ENCODE results near the gene TRIM63. TPM values are rescaled to one million over a fixed set of nuclear protein-coding genes. Genes with fewer than 3 reads are reported as not detected.

The TRIM63 gene
- total and polyA plus RNA-seq, 4 donors, result not detected

DNA sequence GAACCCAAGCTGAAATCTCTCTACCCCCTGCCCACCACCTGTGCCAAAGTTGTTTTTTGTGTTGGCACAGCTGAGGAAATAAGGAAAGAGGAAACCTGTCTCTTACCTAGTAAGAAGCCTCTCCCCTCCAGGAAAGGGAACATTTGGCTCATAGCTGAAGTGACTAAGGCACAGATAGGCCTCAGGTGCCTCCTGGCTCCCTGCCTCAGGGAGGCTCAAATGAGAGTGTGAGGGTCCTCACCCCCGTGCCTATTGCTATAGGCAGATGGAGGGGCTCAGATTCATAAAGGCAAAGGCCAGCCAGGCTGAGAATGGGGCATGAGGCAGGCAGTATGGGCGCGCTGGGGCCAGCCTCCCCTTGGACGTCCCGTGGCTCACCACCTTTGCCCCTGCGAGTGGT, 29.0 kb downstream of the TRIM63 start:
- Histone ChIP-seq H3K4me3 (ENCODE audit: low read depth, low read length) (no peak overlapping the region), H3K4me1 (ENCODE audit: control insufficient read depth, insufficient read depth, low read length) (peaks cover 25% of the 10 kb centered on the region), H3K9me3 (ENCODE audit: control insufficient read depth, insufficient read depth, low read length) (no peaks in the 10 kb centered on the region), H3K36me3 (ENCODE audit: control insufficient read depth, insufficient read depth, low read length) (no peaks in the 10 kb centered on the region), H3K27ac (ENCODE audit: low read depth, low read length) (no peak overlapping the region), H3K27me3 (ENCODE audit: control insufficient read depth, insufficient read depth, low read length) (peaks cover under 1% of the 10 kb centered on the region)
- WGBS (ENCODE audit: insufficient coverage), result 87% methylated on average over 6 of the region's 6 CpGs
- no peak for DNase-seq (ENCODE audit: low read depth in 4 of 6, low spot score in 6 of 6)

DNA sequence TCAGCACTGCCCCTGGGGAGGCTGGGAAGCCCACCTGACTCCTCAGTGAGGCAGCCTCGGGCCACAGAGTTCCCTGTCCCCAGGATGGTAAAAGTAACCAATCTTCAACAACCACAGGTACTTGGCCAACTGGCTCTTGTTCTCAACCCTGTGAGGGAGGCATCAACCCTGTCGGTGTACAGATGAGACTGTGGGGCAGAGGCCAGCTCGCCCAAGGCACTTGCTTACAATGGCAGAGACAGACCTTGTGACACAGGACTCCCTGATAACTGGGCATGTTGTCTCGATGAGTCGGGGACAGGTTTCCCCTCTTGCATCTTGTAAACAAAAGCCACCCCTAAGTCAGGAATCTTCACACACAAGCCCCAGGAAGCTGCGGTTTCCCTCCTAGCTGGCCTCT, 29.5 kb downstream of the TRIM63 start:
- Histone ChIP-seq H3K36me3 (ENCODE audit: control insufficient read depth, insufficient read depth, low read length) (no peaks in the 10 kb centered on the region), H3K27ac (ENCODE audit: low read depth, low read length) (no peak overlapping the region), H3K4me3 (ENCODE audit: low read depth, low read length) (no peak overlapping the region), H3K9me3 (ENCODE audit: control insufficient read depth, insufficient read depth, low read length) (no peaks in the 10 kb centered on the region), H3K4me1 (ENCODE audit: control insufficient read depth, insufficient read depth, low read length) (peaks cover 25% of the 10 kb centered on the region), H3K27me3 (ENCODE audit: control insufficient read depth, insufficient read depth, low read length) (no peaks in the 10 kb centered on the region)
- DNase-seq (ENCODE audit: low read depth in 4 of 6, low spot score in 6 of 6), result no peak
- WGBS (ENCODE audit: insufficient coverage), result 81% methylated on average over 6 of the region's 6 CpGs

DNA sequence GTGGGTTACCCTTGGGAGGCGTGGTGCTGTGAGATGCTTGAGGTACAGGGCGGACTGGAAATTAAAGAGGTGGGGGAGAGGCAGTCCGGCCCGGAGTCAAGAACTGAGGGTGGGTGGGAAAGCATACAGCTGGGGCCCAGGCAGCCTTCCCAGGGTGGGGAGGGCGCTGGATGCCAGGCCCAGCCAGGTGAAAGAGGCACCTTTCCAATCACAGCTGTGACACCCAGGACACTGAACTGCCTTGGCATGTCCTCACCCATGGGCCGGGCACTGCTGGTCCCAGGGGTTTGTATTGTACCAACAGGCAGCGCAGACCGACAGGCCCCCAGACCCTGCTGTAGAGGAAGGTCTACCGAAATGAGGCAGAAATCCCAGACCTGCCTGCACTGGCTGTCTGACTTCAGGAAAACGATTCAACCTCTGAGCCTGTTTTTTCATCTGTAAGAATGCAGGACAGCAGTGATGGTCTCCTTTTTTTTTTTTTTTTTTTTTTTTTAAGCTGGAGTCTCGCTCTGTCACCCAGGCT, 30.6 kb downstream of the TRIM63 start:
- DNase-seq (ENCODE audit: low read depth in 4 of 6, low spot score in 6 of 6), result no peak
- Histone ChIP-seq H3K27ac (ENCODE audit: low read depth, low read length) (no peak overlapping the region), H3K36me3 (ENCODE audit: control insufficient read depth, insufficient read depth, low read length) (no peaks in the 10 kb centered on the region), H3K4me3 (ENCODE audit: low read depth, low read length) (no peak overlapping the region), H3K9me3 (ENCODE audit: control insufficient read depth, insufficient read depth, low read length) (no peaks in the 10 kb centered on the region), H3K27me3 (ENCODE audit: control insufficient read depth, insufficient read depth, low read length) (no peaks in the 10 kb centered on the region), H3K4me1 (ENCODE audit: control insufficient read depth, insufficient read depth, low read length) (peaks cover 25% of the 10 kb centered on the region)
- 91% methylated on average over 8 of the region's 11 CpGs for WGBS (ENCODE audit: insufficient coverage)

DNA sequence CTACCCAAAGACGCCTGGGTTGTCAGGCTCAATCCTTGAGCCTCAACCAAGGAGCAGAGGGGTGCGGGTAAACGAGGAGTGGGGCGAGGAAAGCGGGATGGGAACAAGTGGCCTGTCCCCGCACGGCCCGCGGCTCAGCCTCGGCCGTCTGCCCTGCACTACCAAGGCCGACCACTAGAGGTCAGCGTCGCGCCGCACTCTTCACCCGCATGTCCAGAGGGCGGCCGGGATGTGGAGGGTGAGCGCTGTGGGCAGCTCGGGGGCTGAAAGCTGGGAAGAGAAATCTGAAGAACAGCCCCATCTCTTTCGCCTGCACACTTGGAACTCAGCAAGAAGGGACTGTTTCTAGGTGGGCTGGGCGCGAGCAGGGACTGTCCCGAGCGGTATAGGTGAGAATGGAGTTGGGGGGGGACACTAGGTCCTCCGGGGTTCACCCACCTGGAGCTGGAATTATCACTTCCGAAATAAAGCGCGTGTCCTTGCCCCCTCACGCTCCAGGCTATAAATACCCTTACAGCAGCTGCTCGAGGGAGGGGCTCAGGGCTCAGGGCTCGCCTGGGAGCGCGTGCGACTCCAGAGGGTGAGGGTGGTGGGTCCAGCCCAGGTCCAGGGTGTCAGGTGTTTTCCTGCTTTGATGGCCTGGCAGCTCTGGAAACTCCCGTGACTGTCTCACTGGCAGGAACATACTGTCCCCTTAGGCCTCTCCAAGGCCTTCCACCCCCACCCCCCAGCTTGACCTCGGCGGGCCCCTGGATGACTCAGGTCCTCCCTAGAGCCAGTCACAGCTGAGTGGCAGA, 31.3 kb downstream of the TRIM63 start:
- H3K27ac ChIP-seq (ENCODE audit: low read depth, low read length), result peak overlapping the region; percentile 90
- WGBS (ENCODE audit: insufficient coverage), result 11% methylated on average over 32 of the region's 39 CpGs

DNA sequence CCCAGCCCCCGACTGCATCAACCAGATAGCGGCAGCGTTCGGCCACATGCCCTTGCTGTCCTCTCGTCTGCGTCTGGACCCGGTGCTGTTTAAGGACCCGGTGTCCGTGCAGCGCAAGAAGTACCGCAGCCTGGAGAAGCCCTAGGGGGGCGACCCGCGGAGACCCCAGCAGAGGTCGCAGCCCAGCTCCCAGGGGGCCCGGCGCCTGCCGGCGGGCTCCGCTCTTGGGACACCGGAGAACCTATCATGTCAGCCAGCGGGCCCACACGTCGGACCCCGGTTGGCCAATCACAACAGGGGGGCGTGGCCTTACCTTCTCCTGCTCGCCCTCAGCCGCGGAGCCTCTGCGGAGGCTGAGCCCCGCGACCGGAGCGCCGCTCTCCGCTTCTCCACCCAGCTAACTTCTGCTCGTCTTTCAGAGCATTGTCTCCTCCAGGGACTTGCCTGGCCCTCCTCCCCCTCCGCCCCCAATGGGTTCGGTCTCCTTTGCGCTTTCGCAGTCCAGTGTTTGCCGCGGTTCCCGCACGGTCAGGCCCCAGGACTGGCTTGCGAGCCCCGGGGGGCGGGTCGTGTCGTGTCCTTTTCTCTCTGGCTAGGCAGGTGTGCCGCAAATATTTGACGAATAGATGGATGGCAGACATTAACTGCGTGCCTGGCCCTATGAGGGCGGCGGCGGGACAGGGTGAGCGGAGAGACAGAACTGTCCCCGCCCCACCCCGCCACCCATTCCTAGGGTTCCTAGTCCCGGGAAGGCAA, 32.0 kb downstream of the TRIM63 start:
- WGBS (ENCODE audit: insufficient coverage), result 0% methylated on average over 59 of the region's 60 CpGs
- Histone ChIP-seq H3K4me3 (ENCODE audit: low read depth, low read length) (peak overlapping the region; percentile 96), H3K27me3 (ENCODE audit: control insufficient read depth, insufficient read depth, low read length) (no peaks in the 10 kb centered on the region), H3K4me1 (ENCODE audit: control insufficient read depth, insufficient read depth, low read length) (peaks cover 25% of the 10 kb centered on the region), H3K36me3 (ENCODE audit: control insufficient read depth, insufficient read depth, low read length) (peaks cover 10% of the 10 kb centered on the region), H3K27ac (ENCODE audit: low read depth, low read length) (peak overlapping the region; percentile 90), H3K9me3 (ENCODE audit: control insufficient read depth, insufficient read depth, low read length) (no peaks in the 10 kb centered on the region)
- peak; percentile 73 to 98 (median 86) for DNase-seq (ENCODE audit: low read depth in 4 of 6, low spot score in 6 of 6)

More for the DNA sequence above, 31.3 kb downstream of the TRIM63 start:
- Histone ChIP-seq H3K27me3 (ENCODE audit: control insufficient read depth, insufficient read depth, low read length) (no peaks in the 10 kb centered on the region), H3K4me1 (ENCODE audit: control insufficient read depth, insufficient read depth, low read length) (peaks cover 25% of the 10 kb centered on the region), H3K4me3 (ENCODE audit: low read depth, low read length) (peak overlapping the region; percentile 96), H3K36me3 (ENCODE audit: control insufficient read depth, insufficient read depth, low read length) (peaks cover 3% of the 10 kb centered on the region), H3K9me3 (ENCODE audit: control insufficient read depth, insufficient read depth, low read length) (no peaks in the 10 kb centered on the region)
- peak in 5 of 6 donors; percentile 48 to 90 (median 73) for DNase-seq (ENCODE audit: low read depth in 4 of 6, low spot score in 6 of 6)

DNA sequence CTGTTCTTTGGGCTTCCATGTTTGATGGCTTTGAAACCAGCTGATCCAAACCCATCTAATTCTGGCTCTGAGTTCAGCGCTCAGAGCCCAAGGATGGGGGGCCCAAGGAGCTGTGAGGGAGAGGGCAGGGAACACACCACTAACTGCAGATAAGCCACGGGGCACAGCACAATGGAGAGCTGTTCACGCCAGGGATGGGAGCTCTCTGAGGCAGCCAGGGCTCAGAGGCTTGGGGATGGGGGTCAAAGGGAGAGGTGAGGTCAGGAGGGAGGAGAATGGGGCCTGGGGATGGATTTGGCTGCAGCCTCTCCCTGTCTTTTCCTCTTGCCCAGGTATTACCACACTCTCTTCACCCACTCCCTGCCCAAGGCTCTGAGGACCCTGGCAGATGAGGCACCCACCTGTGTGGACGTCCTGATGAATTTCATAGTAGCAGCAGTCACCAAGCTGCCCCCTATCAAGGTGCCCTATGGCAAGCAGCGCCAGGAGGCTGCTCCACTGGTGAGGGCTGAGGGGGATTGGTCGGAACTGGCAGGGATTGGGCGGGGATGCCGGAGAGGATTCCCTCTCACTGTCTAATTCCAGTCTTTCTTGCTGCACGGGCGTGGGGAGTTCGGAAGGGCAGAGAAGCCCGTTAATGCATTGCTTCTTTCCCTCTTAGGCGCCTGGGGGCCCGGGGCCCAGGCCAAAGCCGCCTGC, 32.8 kb downstream of the TRIM63 start:
- 16% methylated on average over 15 of the region's 15 CpGs for whole genome bisulfite sequencing (ENCODE audit: insufficient coverage)
- H3K9me3 ChIP-seq (ENCODE audit: control insufficient read depth, insufficient read depth, low read length), result no peaks in the 10 kb centered on the region
- H3K27me3 ChIP-seq (ENCODE audit: control insufficient read depth, insufficient read depth, low read length), result no peaks in the 10 kb centered on the region
- peaks cover 25% of the 10 kb centered on the region for H3K4me1 ChIP-seq (ENCODE audit: control insufficient read depth, insufficient read depth, low read length)
- H3K4me3 ChIP-seq (ENCODE audit: low read depth, low read length), result peak overlapping the region; percentile 96
- peak overlapping the region; percentile 90 for H3K27ac ChIP-seq (ENCODE audit: low read depth, low read length)
- no peak for DNase-seq (ENCODE audit: low read depth in 4 of 6, low spot score in 6 of 6)
- H3K36me3 ChIP-seq (ENCODE audit: control insufficient read depth, insufficient read depth, low read length), result peaks cover 12% of the 10 kb centered on the region

DNA sequence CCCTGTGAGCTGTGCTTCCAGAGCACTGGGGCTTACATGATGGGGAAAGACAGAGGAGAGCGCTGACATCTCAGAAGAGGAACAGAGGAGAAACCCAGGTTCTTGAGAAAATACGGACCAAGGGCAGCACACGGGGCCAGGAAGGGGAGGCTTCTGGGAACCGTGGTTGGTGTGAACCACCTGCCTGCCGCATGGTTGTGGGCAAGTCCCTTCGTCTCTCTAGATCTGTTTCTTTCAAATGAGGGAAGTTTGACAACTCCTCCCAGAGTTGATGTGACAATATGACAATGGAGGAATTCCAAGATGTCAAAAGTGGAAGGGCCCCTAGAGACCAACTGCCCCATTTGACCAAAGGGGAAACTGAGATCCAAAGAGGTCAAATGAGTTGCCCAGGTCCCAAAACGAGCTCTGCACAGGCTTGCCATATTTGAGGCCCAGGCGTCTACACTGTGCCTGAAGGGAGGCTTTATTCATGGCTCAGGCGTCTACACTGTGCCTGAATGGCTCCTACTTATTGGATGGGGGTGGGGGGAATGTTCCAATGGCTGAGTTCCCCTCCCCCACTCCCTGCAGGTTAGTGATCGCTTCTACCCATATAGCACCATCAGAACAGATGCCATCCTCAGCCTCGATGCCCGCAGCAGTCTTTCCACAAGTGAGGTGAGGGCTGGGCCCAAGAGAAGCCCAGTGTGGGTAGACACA, 34.6 kb downstream of the TRIM63 start:
- WGBS (ENCODE audit: insufficient coverage), result 91% methylated on average over 11 of the region's 12 CpGs
- no peaks in the 10 kb centered on the region for H3K9me3 ChIP-seq (ENCODE audit: control insufficient read depth, insufficient read depth, low read length)
- H3K27ac ChIP-seq (ENCODE audit: low read depth, low read length), result no peak overlapping the region
- no peak for DNase-seq (ENCODE audit: low read depth in 4 of 6, low spot score in 6 of 6)
- peaks cover 43% of the 10 kb centered on the region for H3K4me1 ChIP-seq (ENCODE audit: control insufficient read depth, insufficient read depth, low read length)
- no peaks in the 10 kb centered on the region for H3K27me3 ChIP-seq (ENCODE audit: control insufficient read depth, insufficient read depth, low read length)
- H3K4me3 ChIP-seq (ENCODE audit: low read depth, low read length), result no peak overlapping the region
- peaks cover 14% of the 10 kb centered on the region for H3K36me3 ChIP-seq (ENCODE audit: control insufficient read depth, insufficient read depth, low read length)

DNA sequence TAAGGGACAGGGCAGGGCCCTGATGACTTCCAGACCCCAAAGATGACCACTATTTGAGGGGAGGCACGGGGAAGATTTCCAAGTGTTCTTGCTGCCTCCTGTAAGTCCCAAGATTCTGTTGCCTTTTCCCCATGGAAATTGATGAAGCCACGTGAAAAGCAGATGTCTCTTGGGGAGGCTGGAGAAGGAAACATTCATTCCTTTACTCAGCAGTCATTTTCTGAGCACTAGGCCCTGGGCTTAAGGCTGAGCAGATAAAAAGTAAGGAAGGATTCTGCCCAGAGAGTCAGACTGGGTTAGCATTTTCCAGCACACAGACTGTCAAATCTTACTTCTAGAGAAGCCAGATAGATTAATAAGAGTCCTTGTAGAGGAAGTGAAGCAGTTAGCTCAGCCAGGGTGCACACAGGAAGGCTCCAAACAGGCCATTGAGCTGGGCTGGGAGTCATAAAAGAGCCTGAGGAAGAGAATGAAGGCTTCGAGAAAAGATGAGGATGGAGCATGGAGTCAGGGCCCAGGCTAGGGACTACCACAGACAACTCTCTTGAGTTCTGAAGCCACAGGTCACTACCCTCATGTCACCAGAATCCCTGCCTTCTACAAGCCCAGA, 35.7 kb downstream of the TRIM63 start:
- no peak overlapping the region for H3K4me3 ChIP-seq (ENCODE audit: low read depth, low read length)
- H3K27ac ChIP-seq (ENCODE audit: low read depth, low read length), result no peak overlapping the region
- no peak for DNase-seq (ENCODE audit: low read depth in 4 of 6, low spot score in 6 of 6)
- peaks cover 47% of the 10 kb centered on the region for H3K4me1 ChIP-seq (ENCODE audit: control insufficient read depth, insufficient read depth, low read length)
- no CpG with 5 or more reads among the region's 3 CpGs for WGBS (ENCODE audit: insufficient coverage)
- H3K27me3 ChIP-seq (ENCODE audit: control insufficient read depth, insufficient read depth, low read length), result no peaks in the 10 kb centered on the region
- H3K36me3 ChIP-seq (ENCODE audit: control insufficient read depth, insufficient read depth, low read length), result peaks cover 16% of the 10 kb centered on the region
- no peaks in the 10 kb centered on the region for H3K9me3 ChIP-seq (ENCODE audit: control insufficient read depth, insufficient read depth, low read length)

DNA sequence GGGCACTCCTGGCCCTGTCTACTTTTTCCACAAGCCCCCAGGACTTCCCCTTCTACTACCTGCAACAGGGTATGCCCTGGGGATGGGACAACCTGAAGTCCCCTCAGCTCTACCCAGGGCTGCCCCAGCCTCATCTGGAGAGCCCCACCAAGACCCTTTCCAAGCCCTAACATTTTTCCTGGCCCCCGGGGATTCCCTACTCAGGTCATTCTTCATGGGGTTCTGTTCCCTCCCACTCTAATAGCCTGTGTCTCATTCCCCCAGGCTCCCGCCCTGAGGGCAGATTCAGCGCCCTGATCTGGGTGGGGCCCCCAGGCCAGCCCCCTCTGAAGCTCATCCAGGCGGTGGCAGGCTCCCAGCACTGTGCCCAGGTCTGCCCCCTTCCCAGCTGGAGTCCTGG, 36.2 kb downstream of the TRIM63 start:
- H3K4me3 ChIP-seq (ENCODE audit: low read depth, low read length), result no peak overlapping the region

More for the DNA sequence above, 36.2 kb downstream of the TRIM63 start:
- H3K27ac ChIP-seq (ENCODE audit: low read depth, low read length), result no peak overlapping the region
- H3K9me3 ChIP-seq (ENCODE audit: control insufficient read depth, insufficient read depth, low read length), result no peaks in the 10 kb centered on the region
- peaks cover 46% of the 10 kb centered on the region for H3K4me1 ChIP-seq (ENCODE audit: control insufficient read depth, insufficient read depth, low read length)
- peaks cover 18% of the 10 kb centered on the region for H3K36me3 ChIP-seq (ENCODE audit: control insufficient read depth, insufficient read depth, low read length)
- DNase-seq (ENCODE audit: low read depth in 4 of 6, low spot score in 6 of 6), result no peak
- no peaks in the 10 kb centered on the region for H3K27me3 ChIP-seq (ENCODE audit: control insufficient read depth, insufficient read depth, low read length)
- 79% methylated on average over 2 of the region's 4 CpGs for WGBS (ENCODE audit: insufficient coverage)

Data from spinal cord (tissue), 10 donors.